ENCODE measurements around the gene FNDC5.

FNDC5 gene

GRCh38 chr1:32897082-32898049 is 26.7 kb upstream of the FNDC5 start:
- DNase-seq (ENCODE audit: low spot score): no peak

GRCh38 chr1:32896451-32896850 is 25.7 kb upstream of the FNDC5 start:
- no peak for DNase-seq (ENCODE audit: low spot score)

GRCh38 chr1:32895325-32896215 is 24.9 kb upstream of the FNDC5 start:
- DNase-seq (ENCODE audit: low spot score): no peak

- no peak for DNase-seq (ENCODE audit: low spot score)
These were observed 24.0 kb upstream of the FNDC5 start for GRCh38 chr1:32894681-32895080.

- DNase-seq (ENCODE audit: low spot score): no peak
These were observed 23.4 kb upstream of the FNDC5 start for GRCh38 chr1:32894019-32894600.

GRCh38 chr1:32893198-32894018 is 22.7 kb upstream of the FNDC5 start:
- no peak for DNase-seq (ENCODE audit: low spot score)

- no peak for DNase-seq (ENCODE audit: low spot score)
These were observed 21.9 kb upstream of the FNDC5 start for GRCh38 chr1:32892368-32893197.

GRCh38 chr1:32891630-32892029 is 20.9 kb upstream of the FNDC5 start:
- DNase-seq (ENCODE audit: low spot score): no peak

- DNase-seq (ENCODE audit: low spot score): no peak
These were observed 20.5 kb upstream of the FNDC5 start for GRCh38 chr1:32891241-32891570.

- no peak for DNase-seq (ENCODE audit: low spot score)
These were observed 20.0 kb upstream of the FNDC5 start for GRCh38 chr1:32890516-32891240.

GRCh38 chr1:32889731-32890278 is 19.1 kb upstream of the FNDC5 start:
- no peak for DNase-seq (ENCODE audit: low spot score)

- no peak for DNase-seq (ENCODE audit: low spot score)
These were observed 18.1 kb upstream of the FNDC5 start for GRCh38 chr1:32888677-32889420.

GRCh38 chr1:32888134-32888533 is 17.4 kb upstream of the FNDC5 start:
- DNase-seq (ENCODE audit: low spot score): no peak

- no peak for DNase-seq (ENCODE audit: low spot score)
These were observed 16.9 kb upstream of the FNDC5 start for GRCh38 chr1:32887623-32888022.

- no peak for DNase-seq (ENCODE audit: low spot score)
These were observed 16.2 kb upstream of the FNDC5 start for GRCh38 chr1:32886828-32887414.

- DNase-seq (ENCODE audit: low spot score): peak; percentile 60
These were observed 15.5 kb upstream of the FNDC5 start, which contains the start of gene HPCA for GRCh38 chr1:32886004-32886827. Gene HPCA (plus strand): TSS chr1:32886491. CDS start chr1:32888899, 2,408 bp downstream.

GRCh38 chr1:32885676-32886003 is 14.9 kb upstream of the FNDC5 start:
- DNase-seq (ENCODE audit: low spot score): no peak

GRCh38 chr1:32884726-32885125 is 14.0 kb upstream of the FNDC5 start:
- no peak for DNase-seq (ENCODE audit: low spot score)

All from kidney capillary endothelial cell (primary cell).